Measurements from ENCODE around the gene ZNF74. TPM values are rescaled to one million over a fixed set of nuclear protein-coding genes. Genes with fewer than 3 reads are reported as not detected.

ZNF74 gene
- total RNA-seq, 1 experiment from 2014 or later, result 15.6 TPM

- H3K36me3 ChIP-seq (ENCODE audit: control insufficient read depth, insufficient read depth, low read length), result 0 out of 2 replicates have a peak, but pooled peaks cover 2% of the 10 kb centered on the region
- intact Hi-C loops (cut with micrococcal nuclease; ENCODE audit: unreplicated experiment), result no loop called here
- H3K27me3 ChIP-seq (replicated peaks; ENCODE audit: control insufficient read depth, insufficient read depth, low read length), result no peaks in the 10 kb centered on the region
- CTCF ChIA-PET, result interaction anchor here (0.8 kb wide), 1 partner anchor 21 kb away, joined by 3 read pairs; no protein-coding TSS in a partner anchor
- no peak for DNase-seq
- no TSS peak for BruUV-seq (replicated peaks)
- H3K4me1 ChIP-seq, result no peaks in the 10 kb centered on the region
- no peak overlapping the region for H3K27ac Mint-ChIP-seq (ENCODE audit: unreplicated experiment)
- H3K4me3 ChIP-seq (ENCODE audit: low read depth, low read length), result no peak overlapping the region
- no peak for TF ChIP-seq CTCF (IDR thresholded peaks at IDR 0.05; ENCODE audit: insufficient read depth in 1 of 2, low read depth in 1 of 2, low read length in 1 of 2, severe bottlenecking in 1 of 2, unreplicated experiment in 1 of 2)
- POLR2A ChIA-PET, result no interaction called here
- H3K9me3 ChIP-seq, result no peaks in the 10 kb centered on the region
- no peaks in the 10 kb centered on the region for H3K4me1 Mint-ChIP-seq (ENCODE audit: low read depth, unreplicated experiment)
- no peaks in the 10 kb centered on the region for H3K27me3 Mint-ChIP-seq (ENCODE audit: insufficient read depth, unreplicated experiment)
- H3K4me3 Mint-ChIP-seq (ENCODE audit: unreplicated experiment), result no peak overlapping the region
- peaks cover 5% of the 10 kb centered on the region for H3K36me3 Mint-ChIP-seq (ENCODE audit: insufficient read depth, unreplicated experiment)
- no peaks in the 10 kb centered on the region for H3K9me3 Mint-ChIP-seq (ENCODE audit: unreplicated experiment)
Measured at GRCh38 chr22:20402960-20403778, 9.2 kb downstream of the ZNF74 start.

DNA sequence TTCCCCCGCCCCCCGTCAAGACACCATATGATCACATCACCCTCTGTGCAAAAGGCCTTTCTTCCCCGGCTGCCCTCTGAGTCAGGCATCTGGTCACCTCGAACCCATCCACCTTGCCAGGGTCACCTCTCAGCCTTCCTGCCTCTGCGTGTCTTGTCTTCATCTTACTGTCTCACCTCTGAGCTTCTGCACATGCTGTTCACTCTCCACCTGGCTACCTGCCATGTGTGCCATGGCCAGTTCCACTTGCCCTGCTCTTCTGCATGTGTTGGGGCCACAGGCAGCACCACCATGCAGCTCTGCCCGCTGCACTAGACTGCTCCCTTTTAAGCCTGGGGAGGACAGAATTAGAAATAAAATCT, 9.8 kb downstream of the ZNF74 start:
- H3K36me3 ChIP-seq (ENCODE audit: control insufficient read depth, insufficient read depth, low read length), result 0 out of 2 replicates have a peak, but pooled peaks cover 2% of the 10 kb centered on the region
- DNase-seq, result no peak
- intact Hi-C loops (cut with micrococcal nuclease; ENCODE audit: unreplicated experiment), result no loop called here
- H3K4me1 ChIP-seq, result no peaks in the 10 kb centered on the region
- no peaks in the 10 kb centered on the region for H3K9me3 ChIP-seq
- Mint-ChIP-seq H3K27me3 (ENCODE audit: insufficient read depth, unreplicated experiment) (no peaks in the 10 kb centered on the region), H3K4me3 (ENCODE audit: unreplicated experiment) (no peak overlapping the region), H3K9me3 (ENCODE audit: unreplicated experiment) (no peaks in the 10 kb centered on the region), H3K27ac (ENCODE audit: unreplicated experiment) (no peak overlapping the region), H3K4me1 (ENCODE audit: low read depth, unreplicated experiment) (no peaks in the 10 kb centered on the region), H3K36me3 (ENCODE audit: insufficient read depth, unreplicated experiment) (peaks cover 5% of the 10 kb centered on the region)
- H3K27me3 ChIP-seq (replicated peaks; ENCODE audit: control insufficient read depth, insufficient read depth, low read length), result no peaks in the 10 kb centered on the region
- ChIA-PET CTCF (no interaction called here), POLR2A (no interaction called here)
- TF ChIP-seq CTCF (IDR thresholded peaks at IDR 0.05; ENCODE audit: insufficient read depth in 1 of 2, low read depth in 1 of 2, low read length in 1 of 2, severe bottlenecking in 1 of 2, unreplicated experiment in 1 of 2), result no peak
- BruUV-seq (replicated peaks), result no TSS peak
- no peak overlapping the region for H3K4me3 ChIP-seq (ENCODE audit: low read depth, low read length)

DNA sequence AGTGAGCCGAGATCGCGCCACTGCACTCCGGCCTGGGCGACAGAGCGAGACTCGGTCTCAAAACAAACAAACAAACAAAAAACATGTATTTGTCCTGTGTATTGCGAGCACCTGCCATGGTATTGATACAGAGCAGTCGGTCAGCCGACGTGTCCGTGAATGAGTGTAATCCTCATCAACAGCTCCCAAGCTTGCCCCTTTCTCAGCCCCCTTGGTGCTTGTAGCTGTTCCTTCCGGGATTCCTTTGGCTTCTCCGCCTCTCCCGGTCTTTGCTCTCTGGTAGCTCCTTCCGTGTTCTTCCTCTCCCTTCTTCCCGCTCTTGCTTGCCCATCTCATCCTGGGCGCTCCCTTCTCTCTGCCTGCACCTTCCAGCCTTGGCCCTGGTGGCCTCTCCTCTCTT, 10.9 kb downstream of the ZNF74 start:
- intact Hi-C loops (cut with micrococcal nuclease; ENCODE audit: unreplicated experiment), result no loop called here
- ChIA-PET POLR2A (no interaction called here), CTCF (interaction anchor here (0.5 kb wide), 1 partner anchor 42 kb away, joined by 4 read pairs; no protein-coding TSS in a partner anchor)
- no peak for TF ChIP-seq CTCF (IDR thresholded peaks at IDR 0.05; ENCODE audit: insufficient read depth in 1 of 2, low read depth in 1 of 2, low read length in 1 of 2, severe bottlenecking in 1 of 2, unreplicated experiment in 1 of 2)
- no peaks in the 10 kb centered on the region for H3K9me3 ChIP-seq
- Mint-ChIP-seq H3K27me3 (ENCODE audit: insufficient read depth, unreplicated experiment) (no peaks in the 10 kb centered on the region), H3K4me1 (ENCODE audit: low read depth, unreplicated experiment) (no peaks in the 10 kb centered on the region), H3K27ac (ENCODE audit: unreplicated experiment) (no peak overlapping the region), H3K4me3 (ENCODE audit: unreplicated experiment) (no peak overlapping the region), H3K9me3 (ENCODE audit: unreplicated experiment) (no peaks in the 10 kb centered on the region), H3K36me3 (ENCODE audit: insufficient read depth, unreplicated experiment) (peaks cover 5% of the 10 kb centered on the region)
- no TSS peak for BruUV-seq (replicated peaks)
- DNase-seq, result no peak
- H3K36me3 ChIP-seq (ENCODE audit: control insufficient read depth, insufficient read depth, low read length), result 0 out of 2 replicates have a peak, but pooled peaks cover 2% of the 10 kb centered on the region
- H3K27me3 ChIP-seq (replicated peaks; ENCODE audit: control insufficient read depth, insufficient read depth, low read length), result no peaks in the 10 kb centered on the region
- H3K4me3 ChIP-seq (ENCODE audit: low read depth, low read length), result no peak overlapping the region
- H3K4me1 ChIP-seq, result no peaks in the 10 kb centered on the region

Measured in Caco-2 (cell line).